ENCODE results near the gene ADCYAP1R1.

ADCYAP1R1 gene

DNA sequence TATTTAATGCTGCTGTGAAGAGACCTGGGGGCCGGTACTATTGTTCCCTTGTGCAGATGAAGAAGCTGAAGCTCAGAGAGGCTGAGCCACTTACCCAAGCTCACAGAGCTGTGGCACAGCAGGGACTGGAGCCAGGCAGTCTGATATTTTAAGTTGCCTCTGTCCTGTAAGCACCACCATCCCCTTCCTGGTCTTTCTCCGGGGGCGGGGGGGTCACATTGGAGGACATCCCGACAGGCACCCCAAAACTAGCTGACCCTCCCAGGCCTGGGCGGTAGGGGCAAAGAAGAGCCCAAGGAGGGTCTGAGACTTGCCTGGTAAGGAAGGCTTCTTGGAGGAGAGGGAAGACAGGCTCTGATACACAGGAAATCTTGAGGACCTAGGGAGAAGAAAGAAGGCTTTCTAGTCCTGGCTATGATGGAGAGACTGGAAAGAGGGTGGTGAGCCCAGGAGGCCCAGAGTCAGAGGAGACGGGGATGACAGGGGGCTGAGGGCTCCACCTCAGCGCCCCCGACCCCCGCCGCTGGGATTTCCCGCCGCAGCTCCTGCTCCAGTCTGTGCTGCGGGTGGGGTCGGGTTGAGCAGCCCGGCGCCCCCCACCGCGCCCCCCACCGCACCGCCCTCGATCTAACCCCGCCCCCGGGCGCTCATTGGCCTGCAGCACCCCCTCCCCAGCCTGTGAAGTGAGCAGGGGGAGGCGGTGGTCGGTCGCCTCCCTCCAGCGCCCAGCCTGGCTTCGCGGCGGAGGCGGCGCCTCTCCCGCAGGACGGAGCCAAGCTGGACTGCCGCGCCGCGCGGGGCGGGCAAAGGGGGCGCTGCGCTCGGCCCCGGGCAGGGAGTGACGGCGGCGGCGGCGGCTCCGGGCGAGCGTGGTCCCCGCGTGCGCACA is at the start of gene ADCYAP1R1:
ADCYAP1R1 (plus strand) TSS at position 711 of the 889 bp plus-strand sequence. CDS start 10,957 bp downstream, outside the sequence.
- peak; percentile 35 for DNase-seq (ENCODE audit: low spot score)

- DNase-seq (ENCODE audit: low spot score), result no peak
Measured at GRCh38 chr7:31003097-31003496, 49.0 kb upstream of the ADCYAP1R1 start.

- no peak for DNase-seq (ENCODE audit: low spot score)
Measured at GRCh38 chr7:31003721-31004120, 48.4 kb upstream of the ADCYAP1R1 start.

GRCh38 chr7:31004393-31004792 is 47.7 kb upstream of the ADCYAP1R1 start:
- no peak for DNase-seq (ENCODE audit: low spot score)

DNA sequence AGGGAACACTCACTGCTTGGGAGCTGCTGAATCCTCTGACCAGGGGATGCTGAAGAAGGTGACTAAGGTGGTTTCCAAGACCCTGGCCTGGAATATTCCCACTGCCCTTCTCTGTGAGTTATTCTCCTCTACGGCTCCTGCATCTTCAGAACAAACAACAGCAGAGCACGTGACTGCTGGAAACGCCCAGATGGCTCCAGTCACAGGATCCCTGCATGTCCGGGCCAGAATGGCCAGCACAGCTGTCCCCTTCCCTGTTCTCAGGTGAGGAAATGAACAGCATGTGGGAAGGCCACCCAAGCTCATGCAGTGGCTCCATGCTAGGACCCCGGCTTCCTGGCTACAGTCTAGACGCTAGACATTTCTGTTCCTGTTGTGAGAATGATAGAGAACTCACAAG is 45.3 kb upstream of the ADCYAP1R1 start:
- DNase-seq (ENCODE audit: low spot score), result no peak

DNA sequence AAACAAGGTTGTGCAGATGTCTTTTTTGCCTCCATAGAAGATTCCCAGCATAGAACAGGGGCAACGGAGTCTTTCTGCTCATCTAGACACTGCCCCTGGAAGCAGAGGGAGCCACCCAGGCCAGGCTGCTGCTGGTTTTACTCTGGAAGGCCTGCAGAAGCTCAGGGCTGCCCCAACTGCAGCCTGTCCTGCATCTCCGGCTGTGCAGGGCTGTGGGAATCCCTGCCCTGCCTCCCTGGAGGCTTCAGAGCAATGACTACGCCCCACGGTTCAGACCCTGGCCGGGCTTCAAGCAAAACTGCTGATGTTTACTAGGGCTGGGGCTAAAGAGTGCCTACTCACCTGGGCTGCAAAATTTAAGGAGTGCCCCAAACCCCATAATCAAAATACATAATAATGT is 44.5 kb upstream of the ADCYAP1R1 start:
- DNase-seq (ENCODE audit: low spot score), result no peak

DNA sequence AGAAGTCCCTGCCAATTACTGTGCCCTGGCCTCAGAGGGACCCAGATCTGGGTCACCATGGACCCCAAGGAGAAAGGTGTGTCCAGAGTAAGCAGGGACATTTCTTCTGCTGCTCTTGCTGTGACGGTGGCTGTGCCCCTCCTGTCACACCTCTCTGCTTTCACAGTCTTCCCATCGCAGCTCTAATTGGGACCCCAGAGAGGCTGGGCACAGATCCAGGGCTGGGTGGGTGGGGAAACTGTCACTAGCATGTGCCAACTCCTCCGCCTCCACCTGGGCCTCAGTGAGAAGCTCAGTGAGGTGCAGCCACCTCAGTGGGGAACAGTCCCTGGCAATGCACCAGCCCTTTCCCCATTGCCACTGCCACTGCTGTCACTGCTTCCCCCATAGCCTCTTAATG is 37.3 kb upstream of the ADCYAP1R1 start:
- DNase-seq (ENCODE audit: low spot score), result no peak

- DNase-seq (ENCODE audit: low spot score), result no peak
Measured at GRCh38 chr7:31017032-31017675, 35.0 kb upstream of the ADCYAP1R1 start.

DNA sequence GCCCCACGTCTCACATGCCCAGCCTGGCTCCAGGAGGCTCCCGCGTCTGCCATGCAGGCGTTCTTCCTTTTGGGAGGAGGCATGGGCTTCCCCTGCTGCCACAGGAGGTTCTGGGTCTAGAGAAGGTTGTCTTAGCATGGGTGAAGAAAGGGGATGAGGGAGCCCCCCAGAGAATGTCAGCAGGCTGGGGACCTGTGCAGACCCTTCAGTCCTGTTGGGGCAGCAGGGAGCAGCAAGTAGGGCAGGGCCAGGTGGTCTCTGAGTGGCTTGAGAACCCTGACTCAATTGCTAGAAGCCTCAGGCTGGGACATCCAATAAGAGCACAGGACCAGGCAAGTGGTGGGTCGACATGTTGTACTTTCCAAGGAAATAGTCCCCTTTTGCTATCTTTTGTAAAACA is 34.4 kb upstream of the ADCYAP1R1 start:
- DNase-seq (ENCODE audit: low spot score), result no peak

DNA sequence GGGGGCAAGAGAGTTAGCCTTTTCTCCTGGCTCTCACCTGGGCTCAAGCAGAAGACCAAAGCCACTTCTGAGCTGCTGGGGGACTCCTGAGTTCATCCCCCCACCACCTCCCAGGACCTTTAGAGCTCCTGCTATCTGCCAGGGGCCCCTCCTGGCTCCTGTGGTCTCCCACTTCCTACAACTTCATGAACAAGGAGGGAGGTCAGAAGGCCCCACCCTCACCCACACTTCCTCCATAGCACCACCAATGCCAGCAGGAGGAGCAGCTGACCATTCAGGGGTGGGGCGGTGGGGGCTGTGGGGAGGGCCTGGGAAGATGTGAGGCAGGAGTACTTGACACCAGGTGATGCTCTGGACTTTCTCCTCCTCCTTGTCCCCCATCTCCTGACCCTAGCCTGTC is 32.6 kb upstream of the ADCYAP1R1 start:
- no peak for DNase-seq (ENCODE audit: low spot score)

GRCh38 chr7:31020161-31020560 is 31.9 kb upstream of the ADCYAP1R1 start:
- DNase-seq (ENCODE audit: low spot score), result no peak

DNA sequence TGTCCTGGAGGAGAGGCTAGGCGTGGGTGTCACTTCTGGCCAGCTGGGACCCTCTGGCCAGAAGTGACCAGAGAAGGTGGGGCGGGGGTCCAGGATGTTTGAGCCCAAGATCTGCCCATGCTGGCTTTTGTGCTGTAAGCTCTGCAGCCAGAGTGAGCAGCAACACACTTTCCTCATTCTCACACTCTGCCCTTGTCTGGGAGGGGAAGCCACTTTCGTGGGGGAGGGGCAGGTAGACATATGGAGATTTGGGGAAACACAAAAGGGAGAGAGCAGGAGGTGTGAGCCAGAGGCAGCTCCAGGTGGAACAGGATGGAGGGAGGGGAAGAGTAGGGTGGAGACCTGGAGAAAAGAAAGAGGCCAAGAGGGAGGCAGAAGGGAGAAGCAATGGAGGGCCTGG is 31.5 kb upstream of the ADCYAP1R1 start:
- no peak for DNase-seq (ENCODE audit: low spot score)

- DNase-seq (ENCODE audit: low spot score), result no peak
Measured at GRCh38 chr7:31022117-31022516, 30.0 kb upstream of the ADCYAP1R1 start.

GRCh38 chr7:31022726-31023125 is 29.4 kb upstream of the ADCYAP1R1 start:
- DNase-seq (ENCODE audit: low spot score), result no peak

- DNase-seq (ENCODE audit: low spot score), result no peak
Measured at GRCh38 chr7:31023877-31024276, 28.2 kb upstream of the ADCYAP1R1 start.

GRCh38 chr7:31027161-31027965 is 24.7 kb upstream of the ADCYAP1R1 start:
- peak; percentile 48 for DNase-seq (ENCODE audit: low spot score)

GRCh38 chr7:31028006-31028405 is 24.1 kb upstream of the ADCYAP1R1 start:
- DNase-seq (ENCODE audit: low spot score), result no peak

DNA sequence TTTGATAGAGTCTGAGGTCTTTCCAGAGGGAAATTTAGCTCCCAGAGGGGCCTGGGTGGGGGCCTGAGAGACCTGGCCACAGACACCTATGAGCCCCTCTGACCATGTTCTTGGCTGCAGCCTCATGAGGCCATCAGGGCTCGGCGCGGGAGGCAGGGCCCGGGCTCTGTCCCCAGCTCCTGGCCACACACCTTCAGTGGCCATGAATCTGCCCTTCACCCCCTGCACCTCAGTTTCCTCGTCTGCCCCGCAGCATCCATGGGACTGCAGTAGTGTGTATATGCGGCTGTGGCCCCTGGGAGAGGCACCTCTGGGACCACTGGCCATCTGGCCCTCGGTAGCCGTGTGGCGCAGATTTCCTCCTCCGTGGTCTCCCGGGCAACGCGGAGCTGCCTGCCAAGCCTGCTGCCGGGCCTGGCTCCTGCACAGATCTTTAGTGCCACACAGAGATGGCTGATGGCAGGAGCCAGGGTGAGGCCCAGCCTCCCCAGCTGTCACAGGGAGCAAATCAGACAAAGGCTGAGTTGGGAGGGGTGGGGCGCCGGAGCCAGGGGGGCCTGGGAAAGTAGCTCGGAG is 23.6 kb upstream of the ADCYAP1R1 start:
- peak; percentile 23 for DNase-seq (ENCODE audit: low spot score)

- no peak for DNase-seq (ENCODE audit: low spot score)
Measured at GRCh38 chr7:31029251-31030042, 22.7 kb upstream of the ADCYAP1R1 start.

DNA sequence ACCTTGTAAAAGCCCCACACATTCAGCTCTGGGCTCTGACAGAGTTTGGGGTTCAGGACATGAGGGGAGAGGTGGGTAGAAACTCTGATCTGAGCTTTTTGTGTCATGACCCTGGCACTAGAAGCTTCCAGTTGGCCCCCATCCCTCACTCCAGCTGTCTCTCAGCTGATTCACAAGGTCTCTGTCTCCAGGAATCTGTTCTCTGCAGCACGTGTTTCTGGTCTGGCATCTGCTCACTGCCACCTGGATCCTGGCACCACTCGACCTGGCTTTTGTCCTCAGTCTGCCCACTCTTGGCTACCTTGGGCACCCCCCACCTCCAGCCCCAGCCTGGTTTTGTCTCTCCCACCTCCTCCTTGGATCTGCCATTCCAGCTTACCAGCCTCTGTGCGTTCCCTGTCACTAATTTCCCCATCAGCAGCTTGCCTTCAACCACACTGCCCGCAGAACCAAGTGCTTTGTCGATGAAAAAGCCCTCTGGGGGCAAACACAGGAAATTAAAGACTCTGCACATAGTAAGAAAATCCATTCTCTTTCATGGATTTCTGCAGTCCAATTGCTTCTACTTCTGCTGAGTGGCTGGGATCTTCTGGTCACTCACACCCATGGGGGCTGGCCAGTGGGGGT is 18.3 kb upstream of the ADCYAP1R1 start:
- no peak for DNase-seq (ENCODE audit: low spot score)

GRCh38 chr7:31036924-31037323 is 15.2 kb upstream of the ADCYAP1R1 start:
- DNase-seq (ENCODE audit: low spot score), result no peak

Measured in putamen (tissue), 1 donor.